Astrocyte (in vitro differentiated cells and primary cell): Measurements from ENCODE around the gene ZNF778.

Experiments
- EZH2 ChIP-seq: IDR thresholded peaks from 2 replicates; pipeline ENCODE4 v1.6.1; 2012; ENCODE audit warnings: mild to moderate bottlenecking, low read length, inconsistent platforms; ENCODE audit not compliant: insufficient read depth
- TF ChIP-seq, protein P1 (sequence below): IDR thresholded peaks from 2 replicates; pipeline ENCODE4 v1.5.1; 2011; ENCODE audit warnings: low read depth, mild to moderate bottlenecking, inconsistent platforms, low read length, moderate library complexity; ENCODE audit not compliant: insufficient read depth

DNA sequence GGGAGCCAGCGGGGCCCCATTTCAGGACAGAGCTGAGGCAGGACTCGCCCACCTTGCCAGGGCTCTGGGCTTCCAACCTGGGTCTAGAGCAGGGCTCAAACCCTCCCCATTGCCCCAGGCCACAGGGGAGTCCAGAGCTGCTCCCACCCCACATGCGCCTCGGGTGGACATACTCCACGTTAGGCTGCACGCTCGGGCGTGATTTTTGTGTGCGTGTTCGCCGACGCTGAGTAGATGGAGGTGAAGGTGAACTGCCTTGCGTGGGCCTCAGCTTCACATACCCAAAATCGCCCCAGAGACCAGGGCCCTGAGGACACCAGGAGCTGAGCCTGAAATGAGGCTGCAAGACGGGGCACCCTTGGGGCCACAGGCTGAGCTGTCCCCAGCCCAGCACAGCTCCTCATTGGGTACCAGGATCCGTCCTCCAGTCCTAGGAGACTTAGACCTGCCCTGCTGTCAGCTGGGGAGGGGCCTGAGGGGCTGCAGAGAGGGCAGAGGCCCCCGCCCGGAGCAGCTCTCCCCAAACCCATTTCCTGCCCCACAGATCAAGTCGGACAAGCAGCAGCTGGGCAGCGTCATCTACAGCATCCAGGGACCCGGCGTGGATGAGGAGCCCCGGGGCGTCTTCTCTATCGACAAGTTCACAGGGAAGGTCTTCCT is 37.7 kb upstream of the ZNF778 start:
- TF ChIP-seq, protein P1, sequence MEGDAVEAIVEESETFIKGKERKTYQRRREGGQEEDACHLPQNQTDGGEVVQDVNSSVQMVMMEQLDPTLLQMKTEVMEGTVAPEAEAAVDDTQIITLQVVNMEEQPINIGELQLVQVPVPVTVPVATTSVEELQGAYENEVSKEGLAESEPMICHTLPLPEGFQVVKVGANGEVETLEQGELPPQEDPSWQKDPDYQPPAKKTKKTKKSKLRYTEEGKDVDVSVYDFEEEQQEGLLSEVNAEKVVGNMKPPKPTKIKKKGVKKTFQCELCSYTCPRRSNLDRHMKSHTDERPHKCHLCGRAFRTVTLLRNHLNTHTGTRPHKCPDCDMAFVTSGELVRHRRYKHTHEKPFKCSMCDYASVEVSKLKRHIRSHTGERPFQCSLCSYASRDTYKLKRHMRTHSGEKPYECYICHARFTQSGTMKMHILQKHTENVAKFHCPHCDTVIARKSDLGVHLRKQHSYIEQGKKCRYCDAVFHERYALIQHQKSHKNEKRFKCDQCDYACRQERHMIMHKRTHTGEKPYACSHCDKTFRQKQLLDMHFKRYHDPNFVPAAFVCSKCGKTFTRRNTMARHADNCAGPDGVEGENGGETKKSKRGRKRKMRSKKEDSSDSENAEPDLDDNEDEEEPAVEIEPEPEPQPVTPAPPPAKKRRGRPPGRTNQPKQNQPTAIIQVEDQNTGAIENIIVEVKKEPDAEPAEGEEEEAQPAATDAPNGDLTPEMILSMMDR: no peak
- TF ChIP-seq EZH2: no peak
